Adipose tissue (tissue), 3 donors: ENCODE measurements around the gene CAMK2N1. TPM values are rescaled to one million over a fixed set of nuclear protein-coding genes. Genes with fewer than 3 reads are reported as not detected.
"Not testable (repeated sequence)": the region's sequence is repeated elsewhere in the genome, so short reads cannot be mapped to it uniquely, and the experiment has no call there.

Experiments
- H3K27ac ChIP-seq: one replicate; pipeline ENCODE4 v1.5.1; 2013; ENCODE audit warnings: low read depth, low read length
- WGBS, 3 donors: extraction: QIAGEN DNeasy Blood & Tissue Kit; methylation state at CpG; one replicate each; pipeline ENCODE4 v1.1.7; 2013; 5-methylcytosine and 5-hydroxymethylcytosine counted together
- polyA plus RNA-seq, 3 donors: library from polyadenylated mRNA; stranded (reverse); fragments of 200-250 nt; gene quantifications; one replicate each; pipeline ENCODE4 v1.2.3, GENCODE V29; 2013
- donor health status: healthy with polysubstance abuse.
- donor health status: Bipolar disorder and iron deficiency.
- donor health status: healthy.

CAMK2N1 gene
- polyA plus RNA-seq, 3 donors, result 2.2 to 36.2 (median 6.2) TPM

DNA sequence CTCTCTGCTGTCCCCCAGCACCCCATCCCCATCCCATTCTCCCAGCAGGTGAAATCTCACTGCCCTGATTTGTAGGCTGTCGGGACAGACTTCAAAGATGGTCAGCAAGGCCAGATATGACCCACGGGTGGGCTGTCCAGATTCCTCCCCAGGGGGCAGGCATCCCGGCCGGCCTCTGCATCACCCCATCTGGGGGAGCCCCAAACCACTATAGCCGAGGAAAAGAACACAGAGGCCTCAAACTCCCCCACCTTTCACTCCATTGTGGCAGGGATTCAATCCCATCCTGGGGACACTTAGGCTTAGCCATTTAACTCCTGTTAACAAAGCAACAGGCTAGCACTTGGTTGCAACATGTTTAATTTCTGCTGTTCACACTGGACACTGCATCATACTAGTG lies 13.1 kb upstream of the CAMK2N1 start:
- WGBS, 3 donors, result 82 to 90% (median 84%) methylated on average over 5 of the region's 5 CpGs

GRCh38 chr1:20498116-20498515 lies 12.1 kb upstream of the CAMK2N1 start:
- no peak overlapping the region for H3K27ac ChIP-seq
- 88 to 90% (median 89%) methylated on average over 7 of the region's 7 CpGs for WGBS, 3 donors

More for the DNA sequence above, 13.1 kb upstream of the CAMK2N1 start:
- H3K27ac ChIP-seq, result no peak overlapping the region

DNA sequence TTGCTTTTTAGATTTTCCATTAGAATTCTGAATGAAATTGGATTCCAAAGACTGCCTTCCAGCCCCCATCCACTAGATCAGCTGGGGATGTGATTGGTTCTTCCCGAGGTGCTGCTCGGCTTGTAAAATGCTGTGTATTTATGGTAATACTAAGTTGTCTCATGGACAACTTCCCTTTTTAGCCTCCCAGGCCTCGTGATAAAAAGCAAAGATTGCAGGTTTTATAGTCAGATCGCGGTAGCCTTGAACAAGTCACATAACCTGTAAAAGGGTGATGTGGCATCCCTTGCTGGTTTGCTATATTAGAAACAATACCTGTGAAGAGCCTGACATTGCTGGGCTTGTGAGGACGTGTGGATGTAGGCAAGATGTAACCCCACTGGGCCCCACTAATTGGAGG lies 11.5 kb upstream of the CAMK2N1 start:
- H3K27ac ChIP-seq, result no peak overlapping the region
- WGBS, 3 donors, result 64 to 74% (median 64%) methylated on average over 6 of the region's 6 CpGs

DNA sequence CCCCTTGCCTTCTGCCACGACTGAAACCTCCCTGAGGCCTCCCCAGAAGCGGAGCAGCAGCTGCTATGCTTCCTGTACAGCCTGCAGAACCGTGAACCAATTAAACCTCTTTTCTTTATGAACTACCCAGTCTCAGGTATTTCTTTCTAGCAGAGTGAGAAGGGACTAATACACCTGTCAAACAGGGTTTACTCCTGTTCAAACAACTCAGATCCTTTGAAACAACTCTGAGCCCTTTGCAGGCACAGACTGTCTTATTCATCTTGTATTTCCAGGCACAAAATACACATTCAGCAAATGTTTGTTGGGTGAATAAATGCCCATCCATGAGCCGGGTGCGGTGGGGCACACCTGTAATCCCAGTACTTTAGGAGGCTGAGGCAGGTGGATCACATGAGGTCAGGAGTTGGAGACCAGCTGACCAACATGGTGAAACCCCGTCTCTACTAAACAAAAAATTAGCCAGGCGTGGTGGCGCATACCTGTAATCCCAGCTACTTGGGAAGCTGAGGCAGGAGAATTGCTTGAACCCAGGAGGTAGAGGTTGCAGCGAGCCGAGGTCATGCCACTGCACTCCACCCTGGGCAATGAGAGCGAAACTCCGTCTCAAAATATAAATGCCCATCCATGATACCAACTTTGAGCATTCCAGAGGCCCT lies 10.8 kb upstream of the CAMK2N1 start:
- 86 to 93% (median 88%) methylated on average over 12 of the region's 12 CpGs for WGBS, 3 donors

GRCh38 chr1:20496241-20496661 lies 10.2 kb upstream of the CAMK2N1 start:
- no peak overlapping the region for H3K27ac ChIP-seq
- 76 to 87% (median 78%) methylated on average over 8 of the region's 8 CpGs for WGBS, 3 donors

More for the DNA sequence above, 10.8 kb upstream of the CAMK2N1 start:
- not testable (repeated sequence) for H3K27ac ChIP-seq

DNA sequence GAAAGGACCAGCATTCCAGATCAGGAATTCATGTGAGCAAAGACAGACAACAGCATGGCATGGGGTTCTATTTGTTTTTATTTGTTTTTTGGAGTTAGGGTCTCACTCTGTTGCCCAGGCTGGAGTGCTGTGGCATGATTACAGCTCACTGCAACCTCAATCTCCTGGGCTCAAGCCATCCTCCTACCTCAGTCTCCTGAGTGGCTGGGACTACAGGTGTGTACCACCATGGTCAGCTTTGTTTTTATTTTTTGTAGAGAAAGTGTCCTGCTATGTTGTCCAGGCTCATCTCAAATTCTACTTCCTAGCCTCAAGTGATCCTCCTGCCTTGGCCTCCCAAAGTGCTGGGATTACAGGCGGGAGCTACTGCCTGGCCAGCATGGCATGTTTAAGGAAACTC lies 9.7 kb upstream of the CAMK2N1 start:
- H3K27ac ChIP-seq, result no peak overlapping the region
- 92 to 100% (median 95%) methylated on average over 1 of the region's 1 CpG for WGBS, 3 donors

GRCh38 chr1:20494609-20495311 lies 8.8 kb upstream of the CAMK2N1 start:
- H3K27ac ChIP-seq, result no peak overlapping the region
- WGBS, 3 donors, result 50 to 51% (median 50%) methylated on average over 5 of the region's 5 CpGs

DNA sequence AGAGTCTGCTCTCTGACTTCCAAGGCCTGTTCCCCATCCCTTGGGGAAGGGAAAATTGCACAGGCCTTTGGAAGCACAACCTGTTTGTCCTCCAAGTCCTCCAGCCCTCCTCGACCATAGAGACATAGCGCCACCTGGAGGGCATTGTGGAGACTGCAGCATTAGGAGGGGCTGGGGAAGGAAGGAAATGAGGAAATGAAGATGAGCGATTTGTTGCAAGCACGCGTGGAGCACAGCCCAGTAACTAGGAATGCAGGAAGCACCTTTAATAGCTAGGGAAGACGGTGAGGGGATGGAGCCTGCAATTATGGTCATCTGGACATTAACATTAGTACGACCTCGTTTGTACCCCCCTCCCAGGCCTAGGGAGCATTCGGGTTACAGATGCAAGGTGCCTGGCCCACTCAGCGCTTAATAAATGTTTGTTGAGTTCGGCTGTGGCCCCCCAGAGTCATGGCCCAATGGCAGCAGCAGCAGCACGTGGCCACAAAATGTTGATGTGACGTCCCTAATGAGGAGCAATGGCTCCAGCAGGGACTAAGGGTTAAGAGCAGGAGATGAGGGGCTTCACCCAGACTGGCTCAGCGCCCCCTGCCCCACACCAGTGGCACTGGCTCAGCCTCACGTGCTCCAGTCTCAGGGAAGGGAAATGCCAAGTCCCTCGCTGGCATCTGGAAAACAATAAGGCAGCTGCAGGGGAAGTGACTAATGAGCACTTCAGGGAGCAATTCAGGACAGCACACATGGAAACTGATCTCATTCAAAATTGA lies 8.0 kb upstream of the CAMK2N1 start:
- WGBS, 3 donors, result 2 to 4% (median 3%) methylated on average over 16 of the region's 16 CpGs
- H3K27ac ChIP-seq, result no peak overlapping the region

- H3K27ac ChIP-seq, result no peak overlapping the region
- 18 to 45% (median 26%) methylated on average over 5 of the region's 5 CpGs for WGBS, 3 donors
Measured at GRCh38 chr1:20493309-20493708, 7.3 kb upstream of the CAMK2N1 start.

DNA sequence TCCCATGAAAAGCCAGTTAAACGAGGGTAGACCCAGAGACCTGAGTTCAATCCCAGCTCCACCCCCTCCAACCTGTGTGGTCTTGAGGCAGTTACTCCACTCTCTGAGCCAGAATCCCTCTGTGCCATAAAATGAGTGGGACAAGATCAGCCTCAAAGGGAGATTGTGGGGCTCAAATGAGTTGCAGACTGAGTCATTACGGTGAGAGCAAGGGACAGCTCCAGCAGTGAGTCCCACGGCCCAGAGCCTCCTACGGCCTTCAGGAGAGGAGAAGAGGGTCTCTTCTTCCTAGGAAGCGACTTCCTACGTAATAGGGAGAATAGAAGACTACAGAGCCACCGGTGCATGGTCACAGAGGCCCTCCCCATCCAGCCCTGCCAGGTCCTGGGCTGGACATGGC lies 6.7 kb upstream of the CAMK2N1 start:
- 59 to 76% (median 74%) methylated on average over 7 of the region's 7 CpGs for WGBS, 3 donors
- no peak overlapping the region for H3K27ac ChIP-seq

DNA sequence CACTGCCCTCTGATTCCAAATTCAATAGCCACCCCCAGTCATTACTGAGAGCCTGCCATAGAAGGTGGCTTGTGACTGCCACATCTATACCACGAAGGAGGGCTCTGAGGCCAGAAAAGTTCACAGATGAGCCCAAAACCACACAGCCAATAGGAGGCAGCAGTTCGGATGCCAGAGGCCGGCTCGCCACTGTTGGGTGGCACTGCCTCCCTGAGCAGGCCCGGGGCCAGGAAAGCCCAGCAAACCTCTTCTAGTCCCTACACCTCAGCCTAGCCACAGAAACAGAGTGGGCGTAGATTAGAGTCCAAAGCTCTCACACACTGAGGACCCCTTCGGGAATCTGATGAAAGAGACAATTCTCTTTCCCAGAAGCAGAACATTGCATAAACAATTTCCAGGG lies 5.9 kb upstream of the CAMK2N1 start:
- WGBS, 3 donors, result 69 to 77% (median 75%) methylated on average over 7 of the region's 7 CpGs

GRCh38 chr1:20491178-20491577 lies 5.2 kb upstream of the CAMK2N1 start:
- 51 to 82% (median 74%) methylated on average over 6 of the region's 6 CpGs for WGBS, 3 donors
- H3K27ac ChIP-seq, result no peak overlapping the region

More for the DNA sequence above, 5.9 kb upstream of the CAMK2N1 start:
- no peak overlapping the region for H3K27ac ChIP-seq

DNA sequence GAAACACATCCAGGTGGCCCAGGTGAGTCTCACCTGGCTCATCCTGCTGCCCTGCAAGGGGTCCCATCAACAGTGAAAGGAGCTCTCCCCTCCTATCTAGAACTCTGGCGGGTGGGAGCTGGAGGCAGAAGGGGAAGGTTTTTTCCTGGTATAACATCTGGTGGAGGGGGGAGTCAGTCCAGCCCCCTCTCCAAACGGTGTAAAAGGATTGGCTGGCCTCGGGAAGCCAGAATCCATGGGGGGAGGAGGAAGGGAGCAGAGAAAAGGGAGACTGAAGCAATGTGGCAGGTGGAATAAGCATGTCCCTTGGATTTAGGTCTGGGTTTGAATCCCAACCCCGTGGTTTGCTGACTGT lies 1.2 kb upstream of the CAMK2N1 start:
- WGBS, 3 donors, result 10 to 20% (median 19%) methylated on average over 4 of the region's 4 CpGs
- no peak overlapping the region for H3K27ac ChIP-seq

DNA sequence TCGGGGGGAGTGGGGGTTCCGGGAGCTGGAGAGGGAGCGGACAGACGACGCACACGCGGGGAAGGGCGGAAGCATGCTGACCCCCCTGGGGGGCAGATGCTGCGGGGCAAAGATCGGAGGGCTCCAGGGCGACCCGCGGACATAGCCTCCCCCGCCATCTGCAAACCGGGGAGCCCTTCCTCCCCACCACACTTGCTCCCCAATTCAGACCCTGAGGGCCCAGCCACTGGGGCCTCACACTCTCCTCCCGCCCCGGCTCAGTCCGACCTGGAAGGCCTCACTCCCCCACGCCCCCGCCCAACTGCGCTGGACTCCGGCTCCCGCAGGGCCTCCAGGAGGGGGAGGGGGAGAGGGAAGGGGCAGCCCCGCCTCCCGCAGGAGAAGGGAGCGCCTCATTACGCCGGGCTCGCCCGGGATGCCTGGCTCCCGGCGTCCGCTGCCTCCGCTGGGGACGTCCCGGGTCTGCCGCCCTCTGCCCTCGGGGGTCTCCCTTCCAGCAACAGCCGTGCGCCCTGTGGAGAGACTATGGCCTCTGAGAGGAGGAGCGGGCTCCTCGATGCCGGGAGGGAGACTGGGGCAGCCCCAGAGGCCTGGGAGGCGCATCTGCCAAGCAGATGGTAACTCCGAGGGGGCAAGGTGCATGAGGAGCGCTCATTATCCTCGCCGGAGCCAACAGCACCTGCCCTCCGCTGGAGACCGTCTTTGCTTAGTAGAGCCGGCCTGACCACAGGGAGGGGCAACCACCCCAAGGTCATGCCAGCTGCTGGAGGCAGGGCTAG lies 636 bp upstream of the CAMK2N1 start:
- WGBS, 3 donors, result 2 to 3% (median 3%) methylated on average over 33 to 51 of the region's 51 CpGs
- H3K27ac ChIP-seq, result no peak overlapping the region

GRCh38 chr1:20484519-20485462 lies 1.2 kb downstream of the CAMK2N1 start:
- WGBS, 3 donors, result 2 to 3% (median 2%) methylated on average over 86 to 89 of the region's 89 CpGs
- no peak overlapping the region for H3K27ac ChIP-seq

DNA sequence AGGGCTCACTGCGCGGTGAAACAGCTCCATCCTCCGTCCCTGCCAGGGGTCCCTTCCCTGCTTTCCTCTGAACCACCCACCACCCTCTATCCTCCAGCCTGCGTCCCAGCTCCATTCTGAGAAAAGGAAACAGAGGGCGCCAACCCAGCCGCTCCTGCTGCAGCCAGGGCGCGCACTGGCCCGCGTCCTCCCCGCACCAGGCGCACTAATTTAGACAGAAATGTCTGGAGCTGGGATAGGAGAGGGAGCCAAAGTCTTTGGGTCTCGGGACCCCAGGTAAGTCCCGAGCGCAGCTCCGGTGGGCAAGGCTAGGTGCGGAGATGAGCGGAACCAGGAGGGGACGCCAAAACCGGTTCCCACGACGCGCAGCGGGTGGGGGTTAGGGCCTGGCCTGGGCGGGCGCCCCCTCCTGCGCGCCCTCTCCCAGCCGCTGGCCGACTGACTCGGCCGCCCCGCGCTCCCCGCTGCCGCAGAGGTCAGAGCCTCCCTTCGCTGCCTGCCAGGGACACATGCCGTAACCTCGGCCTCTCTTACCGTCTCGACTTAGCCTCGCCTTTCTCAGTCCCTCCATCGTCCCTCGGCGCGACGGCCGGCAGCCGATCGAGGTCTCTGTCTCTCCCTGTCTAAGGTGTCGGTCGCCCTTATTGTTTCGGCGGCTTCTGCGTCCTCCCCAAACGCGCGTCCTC lies 2.0 kb downstream of the CAMK2N1 start:
- no peak overlapping the region for H3K27ac ChIP-seq
- WGBS, 3 donors, result 2 to 5% (median 3%) methylated on average over 51 to 58 of the region's 58 CpGs
